Activated T-helper 1 cell treated with anti-CD3 and anti-CD28 coated beads, Interleukin-12 subunit alpha, Interleukin-12 subunit beta, Interleukin-2, Interleukin-4 antibody, amounts not matched to agents 30 ng/mL and 10 ng/mL and 1 ng/mL, durations not matched to agents 14 hours and 24 hours and 36 hours (primary cell): ENCODE measurements around the gene TMPRSS13. TPM values are rescaled to one million over a fixed set of nuclear protein-coding genes. Genes with fewer than 3 reads are reported as not detected.

ENCODE experiments used
- DNase-seq: peaks from one replicate; pipeline ENCODE4 v3.0.0; 2021; ENCODE audit warnings: low spot score
- H3K27ac Mint-ChIP-seq: one replicate; pipeline ENCODE4 v1.8.0; 2021; ENCODE audit warnings: mild to moderate bottlenecking, mixed read lengths
- H3K27me3 Mint-ChIP-seq: one replicate; pipeline ENCODE4 v1.8.0; 2022; ENCODE audit warnings: mild to moderate bottlenecking, moderate library complexity, mixed read lengths; ENCODE audit not compliant: insufficient read depth
- H3K36me3 Mint-ChIP-seq: one replicate; pipeline ENCODE4 v1.8.0; 2021; ENCODE audit warnings: low read depth, mixed read lengths
- H3K4me1 Mint-ChIP-seq: one replicate; pipeline ENCODE4 v1.8.0; 2021; ENCODE audit warnings: low read depth, mixed read lengths
- H3K4me3 Mint-ChIP-seq: one replicate; pipeline ENCODE4 v1.8.0; 2021; ENCODE audit warnings: mild to moderate bottlenecking, moderate library complexity, mixed read lengths
- H3K9me3 Mint-ChIP-seq: one replicate; pipeline ENCODE4 v1.8.0; 2021; ENCODE audit warnings: mixed read lengths
- intact Hi-C: fragments of 100-400 bp; cut with micrococcal nuclease; formaldehyde crosslinking; loops from one replicate; pipeline ENCODE4 v1.15.1; 2024
- total RNA-seq: library from RNA; stranded (reverse); gene quantifications from 2 replicates; pipeline ENCODE4 v1.2.3, GENCODE V29; 2022

Gene TMPRSS13
- total RNA-seq, 1 donor from 2014 or later, result 1.5 TPM

- Mint-ChIP-seq H3K9me3 (peaks cover 9% of the 10 kb centered on the region), H3K27ac (peak overlapping the region; percentile 37), H3K27me3 (no peaks in the 10 kb centered on the region), H3K36me3 (peaks cover 3% of the 10 kb centered on the region), H3K4me1 (peaks cover 83% of the 10 kb centered on the region), H3K4me3 (peak overlapping the region; percentile 27)
- peak; percentile 73 for DNase-seq
- intact Hi-C loops, result loop anchor here (1.0 to 2.0 kb wide), 5 partner anchors 40 to 520 kb away; no protein-coding TSS in a partner anchor
Measured at GRCh38 chr11:117946842-117947526, 17.8 kb upstream of the TMPRSS13 start.

DNA sequence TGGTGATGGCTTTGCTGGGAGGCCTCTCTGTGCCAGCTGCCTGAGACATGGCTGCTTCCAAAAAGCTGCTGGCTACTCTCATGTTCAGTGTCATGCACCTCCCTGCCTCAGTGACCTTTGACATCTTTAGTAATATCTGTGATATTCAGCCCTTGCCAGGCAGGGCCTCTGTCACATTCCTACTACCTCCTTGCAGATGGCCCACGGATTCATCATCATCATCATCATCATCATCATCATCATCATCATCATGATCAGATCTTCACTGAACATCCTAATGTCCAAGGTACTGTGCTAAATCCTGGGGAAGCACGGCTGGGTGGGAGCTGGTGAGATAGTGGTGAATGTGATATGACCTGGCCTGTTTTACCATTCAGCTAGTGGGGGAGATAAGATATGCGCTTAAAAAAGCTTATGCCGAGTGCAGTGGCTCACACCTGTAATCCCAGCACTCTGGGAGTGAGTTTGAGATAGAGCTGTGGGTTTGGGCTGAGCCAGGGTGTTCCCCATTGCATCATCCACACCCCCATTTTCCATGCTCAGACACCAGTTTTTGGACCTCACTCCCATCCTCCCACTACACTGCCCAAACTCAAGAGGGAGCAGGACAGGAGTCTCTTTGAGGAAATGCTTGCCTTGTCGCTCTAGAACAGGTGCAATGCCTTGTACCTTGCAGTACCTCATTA, 17.1 kb upstream of the TMPRSS13 start:
- Mint-ChIP-seq H3K9me3 (peaks cover 9% of the 10 kb centered on the region), H3K27ac (peak overlapping the region; percentile 16), H3K4me1 (peaks cover 82% of the 10 kb centered on the region), H3K36me3 (peaks cover 3% of the 10 kb centered on the region), H3K27me3 (no peaks in the 10 kb centered on the region), H3K4me3 (no peak overlapping the region)
- no peak for DNase-seq
- intact Hi-C loops, result loop anchor here (2.0 kb wide), 1 partner anchor 519 kb away; no protein-coding TSS in a partner anchor

- Mint-ChIP-seq H3K4me3 (no peak overlapping the region), H3K27me3 (no peaks in the 10 kb centered on the region)
Measured at GRCh38 chr11:117945047-117945810, 16.0 kb upstream of the TMPRSS13 start.

DNA sequence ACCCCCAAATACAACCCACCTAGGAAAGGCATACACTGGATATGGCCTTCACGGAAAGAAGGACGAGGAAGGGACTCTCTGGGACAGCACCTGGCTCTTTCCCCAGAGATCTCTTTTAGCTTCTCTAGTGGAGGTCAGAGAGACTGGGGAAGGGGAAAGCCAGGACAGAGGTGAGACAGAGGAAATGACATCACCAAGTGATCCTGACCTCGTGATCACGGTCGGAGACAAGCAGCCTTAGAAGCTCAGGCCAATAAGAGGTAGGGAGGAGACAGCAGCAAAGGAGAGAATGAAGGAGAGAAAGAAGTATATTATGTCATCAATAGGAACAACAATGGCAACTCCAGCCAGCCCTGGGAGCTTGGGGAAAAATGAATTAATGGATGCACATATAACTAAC, 15.4 kb upstream of the TMPRSS13 start:
- H3K4me1 Mint-ChIP-seq, result peaks cover 65% of the 10 kb centered on the region
- no peak overlapping the region for H3K4me3 Mint-ChIP-seq
- DNase-seq, result no peak
- H3K27me3 Mint-ChIP-seq, result peaks cover 1% of the 10 kb centered on the region
- intact Hi-C loops, result no loop called here
- H3K9me3 Mint-ChIP-seq, result peaks cover 9% of the 10 kb centered on the region
- peaks cover 3% of the 10 kb centered on the region for H3K36me3 Mint-ChIP-seq
- H3K27ac Mint-ChIP-seq, result peak overlapping the region; percentile 77

More at GRCh38 chr11:117945047-117945810, 16.0 kb upstream of the TMPRSS13 start:
- DNase-seq, result no peak
- H3K4me1 Mint-ChIP-seq, result peaks cover 72% of the 10 kb centered on the region
- intact Hi-C loops, result no loop called here
- H3K27ac Mint-ChIP-seq, result no peak overlapping the region
- H3K9me3 Mint-ChIP-seq, result peaks cover 9% of the 10 kb centered on the region
- H3K36me3 Mint-ChIP-seq, result peaks cover 3% of the 10 kb centered on the region

GRCh38 chr11:117941976-117942654, 12.9 kb upstream of the TMPRSS13 start:
- intact Hi-C loops, result no loop called here
- DNase-seq, result no peak
- peaks cover 3% of the 10 kb centered on the region for H3K36me3 Mint-ChIP-seq
- no peak overlapping the region for H3K4me3 Mint-ChIP-seq
- peaks cover 45% of the 10 kb centered on the region for H3K4me1 Mint-ChIP-seq
- H3K27ac Mint-ChIP-seq, result no peak overlapping the region
- H3K27me3 Mint-ChIP-seq, result peaks cover 7% of the 10 kb centered on the region
- peaks cover 9% of the 10 kb centered on the region for H3K9me3 Mint-ChIP-seq

DNA sequence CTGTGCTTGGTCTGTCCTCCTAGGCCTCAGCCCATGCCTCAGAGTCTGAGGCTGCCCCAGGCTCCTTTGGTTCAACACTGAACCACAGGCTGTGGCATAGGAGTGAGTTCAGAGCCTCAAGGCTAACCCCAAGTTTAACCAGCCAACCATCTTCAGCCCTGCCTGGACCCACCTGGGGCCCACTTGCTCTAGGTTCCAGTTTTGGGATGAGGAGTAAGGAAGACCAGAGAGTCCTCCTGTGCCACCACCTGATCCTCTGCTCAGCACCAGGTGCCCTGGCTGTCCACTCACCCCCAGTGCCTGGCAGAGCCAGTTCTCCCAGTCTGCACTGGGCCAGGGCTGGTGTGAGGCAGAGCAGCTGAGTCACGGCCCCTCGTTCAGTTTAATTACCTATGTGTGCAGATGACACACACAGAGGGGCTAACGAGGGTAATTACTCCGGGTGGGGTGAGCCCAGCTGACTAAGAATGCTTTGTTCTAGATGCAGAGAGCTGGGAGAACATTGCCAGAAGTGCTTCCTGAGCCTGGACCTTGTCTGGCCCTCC, 12.0 kb upstream of the TMPRSS13 start:
- Mint-ChIP-seq H3K27me3 (peaks cover 7% of the 10 kb centered on the region), H3K36me3 (peaks cover 3% of the 10 kb centered on the region), H3K9me3 (peaks cover 9% of the 10 kb centered on the region), H3K4me1 (peaks cover 37% of the 10 kb centered on the region), H3K4me3 (no peak overlapping the region), H3K27ac (no peak overlapping the region)
- intact Hi-C loops, result no loop called here
- no peak for DNase-seq

- no peak overlapping the region for H3K27ac Mint-ChIP-seq
- intact Hi-C loops, result no loop called here
Measured at GRCh38 chr11:117940736-117941135, 11.5 kb upstream of the TMPRSS13 start.

GRCh38 chr11:117936973-117937372, 7.8 kb upstream of the TMPRSS13 start:
- H3K4me1 Mint-ChIP-seq, result peaks cover 29% of the 10 kb centered on the region
- intact Hi-C loops, result no loop called here
- H3K36me3 Mint-ChIP-seq, result peaks cover 2% of the 10 kb centered on the region
- H3K27me3 Mint-ChIP-seq, result peaks cover 7% of the 10 kb centered on the region
- no peaks in the 10 kb centered on the region for H3K9me3 Mint-ChIP-seq
- no peak for DNase-seq
- H3K27ac Mint-ChIP-seq, result no peak overlapping the region
- H3K4me3 Mint-ChIP-seq, result no peak overlapping the region

More at GRCh38 chr11:117940736-117941135, 11.5 kb upstream of the TMPRSS13 start:
- Mint-ChIP-seq H3K9me3 (peaks cover 9% of the 10 kb centered on the region), H3K36me3 (peaks cover 3% of the 10 kb centered on the region), H3K4me3 (no peak overlapping the region), H3K27me3 (peaks cover 7% of the 10 kb centered on the region), H3K4me1 (peaks cover 32% of the 10 kb centered on the region)
- DNase-seq, result no peak

DNA sequence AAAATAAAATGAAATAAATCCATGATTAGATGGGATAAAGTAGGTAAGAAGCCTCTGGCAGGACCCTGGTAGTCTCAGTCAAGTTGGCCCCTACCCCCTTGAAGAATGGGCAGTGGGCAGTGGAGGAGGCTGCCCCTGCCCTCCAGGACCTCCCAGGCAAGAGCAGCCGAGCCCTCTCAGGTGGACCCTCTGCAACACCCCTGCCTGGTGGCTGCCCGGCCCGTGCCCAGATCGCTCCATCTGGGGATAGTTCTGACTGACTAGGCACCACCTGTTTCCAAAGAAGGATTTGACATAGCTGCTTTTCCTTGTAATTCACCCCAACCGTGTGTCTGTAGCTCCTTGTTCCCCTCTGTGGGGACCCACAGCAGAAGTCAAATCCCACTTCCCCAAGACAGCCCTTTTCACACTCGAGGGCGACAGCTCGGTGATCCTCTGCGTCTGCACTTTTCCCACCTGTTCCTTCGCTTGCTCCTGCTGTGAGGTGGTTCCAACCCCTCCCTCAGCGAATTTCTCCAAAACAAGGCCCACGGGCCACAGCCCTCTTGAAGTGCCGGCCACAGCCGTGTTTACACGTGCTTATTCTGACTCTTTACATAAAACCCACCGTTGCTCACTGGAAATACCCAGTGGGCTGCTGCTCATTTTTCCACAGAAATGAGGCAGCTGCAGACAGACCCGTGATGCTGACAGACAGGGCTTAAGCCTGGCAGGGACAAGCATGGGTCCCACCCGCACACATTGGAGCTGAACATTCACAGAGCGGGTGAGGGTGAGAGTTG, 5.5 kb upstream of the TMPRSS13 start:
- intact Hi-C loops, result no loop called here

DNA sequence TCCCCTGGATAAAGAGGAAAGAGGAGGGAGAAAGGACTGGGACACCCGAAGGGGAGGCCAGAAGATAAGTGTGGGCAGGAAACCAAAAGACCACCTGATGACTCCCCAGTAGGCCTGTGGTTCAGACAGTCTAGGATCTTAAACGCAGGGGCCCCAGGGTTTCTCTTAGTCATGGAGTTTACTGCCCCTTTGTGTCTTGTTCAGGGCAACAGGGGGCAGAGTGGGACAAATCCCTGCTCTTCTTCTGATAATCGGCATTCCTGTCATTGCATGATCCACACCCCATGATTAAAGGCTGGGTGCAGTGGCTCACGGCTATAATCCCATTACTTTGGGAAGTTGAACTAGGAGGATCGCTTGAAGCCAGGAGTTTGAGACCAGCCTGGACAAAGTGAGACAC, 4.7 kb upstream of the TMPRSS13 start:
- peaks cover 50% of the 10 kb centered on the region for H3K4me1 Mint-ChIP-seq
- peaks cover 3% of the 10 kb centered on the region for H3K27me3 Mint-ChIP-seq
- no peaks in the 10 kb centered on the region for H3K9me3 Mint-ChIP-seq
- no peak overlapping the region for H3K4me3 Mint-ChIP-seq
- intact Hi-C loops, result no loop called here
- DNase-seq, result no peak
- no peak overlapping the region for H3K27ac Mint-ChIP-seq
- H3K36me3 Mint-ChIP-seq, result peaks cover 2% of the 10 kb centered on the region

More for the DNA sequence above, 5.5 kb upstream of the TMPRSS13 start:
- Mint-ChIP-seq H3K27ac (no peak overlapping the region), H3K36me3 (peaks cover 2% of the 10 kb centered on the region), H3K4me1 (peaks cover 45% of the 10 kb centered on the region), H3K27me3 (peaks cover 7% of the 10 kb centered on the region), H3K4me3 (no peak overlapping the region), H3K9me3 (no peaks in the 10 kb centered on the region)
- no peak for DNase-seq

GRCh38 chr11:117933475-117933874, 4.3 kb upstream of the TMPRSS13 start:
- Mint-ChIP-seq H3K27ac (peak overlapping the region; percentile 16), H3K36me3 (peaks cover 2% of the 10 kb centered on the region), H3K4me3 (no peak overlapping the region), H3K9me3 (no peaks in the 10 kb centered on the region), H3K4me1 (peaks cover 54% of the 10 kb centered on the region), H3K27me3 (peaks cover 4% of the 10 kb centered on the region)
- intact Hi-C loops, result no loop called here
- no peak for DNase-seq

DNA sequence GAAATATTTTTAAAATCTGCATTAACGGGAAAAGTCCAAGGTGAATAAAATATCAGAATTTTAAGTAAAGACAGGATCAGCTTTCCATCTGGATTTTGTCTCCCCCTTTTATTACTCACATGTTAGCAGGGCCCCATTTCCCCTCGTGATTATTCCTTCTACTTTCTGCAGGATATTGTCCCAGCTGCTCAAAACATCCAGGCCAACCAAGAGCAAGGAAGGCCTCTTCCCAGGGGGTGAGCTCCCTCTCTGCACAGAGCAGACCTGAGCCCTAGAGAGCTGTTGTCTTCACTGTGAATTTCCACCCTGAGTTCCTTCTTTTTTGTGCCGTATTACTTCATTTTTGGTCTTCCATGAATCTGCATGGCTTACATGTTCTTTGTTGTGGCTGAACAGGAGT, 3.7 kb upstream of the TMPRSS13 start:
- DNase-seq, result no peak
- Mint-ChIP-seq H3K9me3 (no peaks in the 10 kb centered on the region), H3K4me1 (peaks cover 59% of the 10 kb centered on the region), H3K27me3 (peaks cover 5% of the 10 kb centered on the region), H3K4me3 (no peak overlapping the region), H3K36me3 (peaks cover 2% of the 10 kb centered on the region), H3K27ac (no peak overlapping the region)
- intact Hi-C loops, result no loop called here
